K562 (cell line): Measurements from ENCODE around the gene AVPR1B. TPM values are rescaled to one million over a fixed set of nuclear protein-coding genes. Genes with fewer than 3 reads are reported as not detected.

ENCODE experiments used
- BRD4 ChIP-seq: fragments of 200-600 bp; sonication (generic); IDR thresholded peaks from 2 replicates; pipeline ENCODE4 v1.6.1; 2017; ENCODE audit warnings: inconsistent platforms
- CTBP1 ChIP-seq: fragments of 450-650 bp; IDR thresholded peaks from 2 replicates; pipeline ENCODE4 v1.6.1; 2016; ENCODE audit warnings: borderline replicate concordance
- HDAC2 ChIP-seq: fragments of 450-650 bp; IDR thresholded peaks from 2 replicates; pipeline ENCODE4 v1.6.1; 2016; ENCODE audit warnings: mild to moderate bottlenecking
- MED1 ChIP-seq: sonication (generic); formaldehyde crosslinking; IDR thresholded peaks from 2 replicates; pipeline ENCODE4 v1.8.1; 2023; ENCODE audit warnings: missing genetic modification reagents, borderline replicate concordance
- MIER1 ChIP-seq: fragments of 450-650 bp; IDR thresholded peaks from 2 replicates; pipeline ENCODE4 v1.6.1; 2016; ENCODE audit warnings: antibody characterized with exemption, mild to moderate bottlenecking, low read depth
- PCBP1 ChIP-seq: fragments of 200-400 bp; formaldehyde crosslinking; IDR thresholded peaks from 2 replicates; pipeline ENCODE4 v1.6.1; 2018; ENCODE audit warnings: mild to moderate bottlenecking, low read depth, low read length; ENCODE audit not compliant: poor library complexity, severe bottlenecking
- PKNOX1 ChIP-seq: fragments of 450-650 bp; IDR thresholded peaks from 2 replicates; pipeline ENCODE4 v1.6.1; 2016
- POLR2AphosphoS5 ChIP-seq: IDR thresholded peaks from 2 replicates; pipeline ENCODE4 v1.6.1; 2011; ENCODE audit warnings: mild to moderate bottlenecking, low read depth, low read length, moderate library complexity; ENCODE audit not compliant: control insufficient read depth, insufficient read depth
- PRDM10 ChIP-seq: fragments of 450-650 bp; IDR thresholded peaks from 2 replicates; pipeline ENCODE4 v1.6.1; 2018; ENCODE audit not compliant: partially characterized antibody
- ZBTB33 ChIP-seq: sonication (generic); formaldehyde crosslinking; IDR thresholded peaks from 2 replicates; pipeline ENCODE4 v1.8.1; 2023; ENCODE audit warnings: mild to moderate bottlenecking, missing genetic modification reagents
- ZHX1 ChIP-seq: fragments of 150-350 bp; conservative IDR thresholded peaks from 2 replicates; pipeline ENCODE4 v1.6.1; 2014; ENCODE audit warnings: low read length
- ZNF165 ChIP-seq: fragments of 250-450 bp; sonication (Bioruptor Pico); IDR thresholded peaks from 2 replicates; pipeline ENCODE4 v1.4.0; 2020; ENCODE audit warnings: borderline replicate concordance
- polyA plus RNA-seq, 8 experiments: library from polyadenylated mRNA; depleted of rRNA in 4 of 8; stranded (reverse) in 5 of 8; unstranded in 3 of 8; fragments of >200 nt; fragmentation: Nextera tagmentation in 2 of 8; fragmentation: Illumina TruSeq in 1 of 8; extraction: Ambion mirVana in 2 of 8; extraction: Trizol in 1 of 8; gene quantifications; 2 replicates each; pipeline versions ENCODE4 v1.2.1 to v1.2.3, GENCODE V29; 2011 to 2014; ENCODE audit warnings: inconsistent platforms in 1 of 8, missing spikeins in 1 of 8
- total RNA-seq, 7 experiments: library from RNA; depleted of rRNA in 6 of 7; stranded (reverse); fragments of >200 nt in 6 of 7; fragmentation: Illumina TruSeq in 2 of 7; extraction: Trizol in 2 of 7; gene quantifications; 2 replicates each; pipeline versions ENCODE4 v1.2.1 to v1.2.3, GENCODE V29; 2011 to 2021; ENCODE audit warnings: low replicate concordance in 1 of 7

The AVPR1B gene
- total and polyA plus RNA-seq, 9 of the 15 experiments (the other 6 are each of a cell fraction or from before 2014, with no cell fraction given), result not detected

GRCh38 chr1:206097381-206097780 lies 19.8 kb downstream of the AVPR1B start (continued):
- no peak for TF ChIP-seq ZBTB33 (CRISPR knock-in tag)
- TF ChIP-seq MIER1, result no peak
- no peak for TF ChIP-seq ZHX1
- TF ChIP-seq BRD4, result no peak
- TF ChIP-seq MED1, result no peak
- TF ChIP-seq POLR2AphosphoS5, result no peak
- no peak for TF ChIP-seq ZNF165 (CRISPR knock-in tag)
- no peak for TF ChIP-seq CTBP1
- no peak for TF ChIP-seq PCBP1
- TF ChIP-seq HDAC2, result no peak
- no peak for TF ChIP-seq PRDM10
- TF ChIP-seq PKNOX1, result no peak
